Kidney capillary endothelial cell (primary cell): ENCODE measurements around the gene SUDS3.
A peak's percentile ranks its signal among the peaks of the same experiment; 100 is the strongest.

Experiments used
- DNase-seq: peaks from one replicate; pipeline ENCODE4 v3.0.0-alpha.2; 2018; ENCODE audit warnings: low spot score

Gene SUDS3

GRCh38 chr12:118357257-118358007, 18.9 kb upstream of the SUDS3 start:
- peak; percentile 85 for DNase-seq

DNA sequence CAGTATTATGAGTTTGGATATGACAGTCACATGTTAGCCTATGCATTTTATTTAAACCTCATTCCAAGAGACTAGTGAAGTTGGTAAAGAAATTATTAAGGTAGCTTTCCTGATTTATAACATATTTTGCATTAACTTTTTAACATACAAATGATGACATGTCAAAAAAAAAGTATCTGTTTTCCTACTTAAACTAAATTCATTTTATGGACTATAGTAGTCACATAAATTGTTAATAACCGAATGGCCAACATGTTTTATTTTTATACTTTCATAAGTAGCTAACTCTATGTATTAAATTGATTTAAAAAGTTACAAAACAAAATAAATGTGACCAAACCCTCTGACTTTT, 18.4 kb upstream of the SUDS3 start:
- DNase-seq: no peak

GRCh38 chr12:118358612-118359540, 17.5 kb upstream of the SUDS3 start:
- no peak for DNase-seq

DNA sequence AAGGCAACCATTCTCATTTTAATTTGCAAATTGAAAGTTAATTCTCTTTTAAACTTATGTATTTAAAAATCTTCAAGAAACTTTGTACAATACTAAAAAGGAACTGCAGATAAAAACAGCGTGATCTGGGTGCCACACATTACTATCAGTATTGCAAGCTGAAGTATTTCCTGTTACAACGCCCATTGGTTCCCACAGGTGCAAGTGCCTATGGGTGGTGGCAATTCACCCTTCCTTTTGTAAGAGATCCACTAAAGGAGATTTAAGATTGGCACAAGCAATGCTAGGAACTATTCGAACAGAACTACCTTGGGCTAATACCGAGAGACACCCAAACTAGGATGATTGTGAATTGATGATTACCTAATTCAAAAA, 16.8 kb upstream of the SUDS3 start:
- DNase-seq: no peak

DNA sequence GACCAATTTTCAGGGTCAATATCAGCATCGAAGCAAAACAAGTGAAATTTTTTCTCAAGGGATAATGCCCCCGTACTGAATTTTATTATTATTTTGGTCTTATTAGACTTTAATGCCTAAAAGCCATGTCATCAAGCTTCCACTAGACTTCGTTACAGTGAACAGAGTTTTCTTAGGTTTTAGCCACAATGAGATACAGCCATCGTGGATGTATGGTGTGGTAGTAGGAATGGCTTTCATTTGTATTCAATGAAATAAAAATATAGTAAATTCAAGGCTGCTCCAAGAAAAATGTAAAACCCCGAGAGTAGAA, 15.3 kb upstream of the SUDS3 start:
- no peak for DNase-seq

DNA sequence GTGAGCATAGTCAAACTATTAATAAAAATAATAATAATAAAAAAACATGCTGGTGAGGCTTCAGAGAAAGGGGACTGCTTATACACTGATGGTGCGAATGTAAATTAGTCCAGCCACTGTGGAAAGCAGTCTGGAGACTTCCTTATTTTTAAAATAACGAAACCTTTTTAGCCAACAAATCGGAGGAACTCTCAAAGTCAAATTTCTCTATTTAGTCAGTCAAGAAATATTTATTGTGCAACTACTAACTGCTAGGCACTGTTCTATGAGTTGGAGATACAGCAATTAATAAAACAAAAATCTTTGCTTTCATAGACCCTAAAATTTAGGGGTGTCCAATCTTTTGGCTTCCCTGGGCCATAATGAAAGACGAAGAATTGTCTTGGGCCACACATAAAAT, 14.5 kb upstream of the SUDS3 start:
- no peak for DNase-seq

GRCh38 chr12:118368821-118369220, 7.5 kb upstream of the SUDS3 start:
- DNase-seq: no peak

GRCh38 chr12:118370601-118371000, 5.8 kb upstream of the SUDS3 start:
- DNase-seq: no peak

GRCh38 chr12:118371321-118372282, 4.8 kb upstream of the SUDS3 start:
- DNase-seq: no peak

GRCh38 chr12:118372541-118373495, 3.5 kb upstream of the SUDS3 start, which contains the start of gene TAOK3:
Gene TAOK3 (minus strand): TSS chr12:118372907. CDS start chr12:118255567, 117,340 bp downstream.
- peak; percentile 96 for DNase-seq

DNA sequence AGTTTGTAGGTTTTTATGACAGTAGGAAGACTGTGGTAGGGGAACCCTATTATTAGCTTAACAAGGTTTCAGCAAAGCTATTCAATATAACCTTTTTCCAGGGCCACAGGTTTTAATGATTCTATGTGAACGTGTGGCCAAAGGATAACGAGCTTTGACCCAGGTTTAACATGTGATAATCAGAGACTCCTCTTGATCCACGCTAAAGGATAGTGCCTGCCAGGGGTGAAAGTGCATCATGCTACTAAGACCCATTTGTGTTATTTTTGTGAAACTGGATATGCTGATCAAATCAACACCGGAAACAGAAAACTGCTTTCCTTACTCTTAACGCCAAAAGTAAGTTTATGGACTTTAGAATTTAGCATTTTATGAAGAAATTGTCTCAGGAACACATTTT, 2.7 kb upstream of the SUDS3 start:
- no peak for DNase-seq

DNA sequence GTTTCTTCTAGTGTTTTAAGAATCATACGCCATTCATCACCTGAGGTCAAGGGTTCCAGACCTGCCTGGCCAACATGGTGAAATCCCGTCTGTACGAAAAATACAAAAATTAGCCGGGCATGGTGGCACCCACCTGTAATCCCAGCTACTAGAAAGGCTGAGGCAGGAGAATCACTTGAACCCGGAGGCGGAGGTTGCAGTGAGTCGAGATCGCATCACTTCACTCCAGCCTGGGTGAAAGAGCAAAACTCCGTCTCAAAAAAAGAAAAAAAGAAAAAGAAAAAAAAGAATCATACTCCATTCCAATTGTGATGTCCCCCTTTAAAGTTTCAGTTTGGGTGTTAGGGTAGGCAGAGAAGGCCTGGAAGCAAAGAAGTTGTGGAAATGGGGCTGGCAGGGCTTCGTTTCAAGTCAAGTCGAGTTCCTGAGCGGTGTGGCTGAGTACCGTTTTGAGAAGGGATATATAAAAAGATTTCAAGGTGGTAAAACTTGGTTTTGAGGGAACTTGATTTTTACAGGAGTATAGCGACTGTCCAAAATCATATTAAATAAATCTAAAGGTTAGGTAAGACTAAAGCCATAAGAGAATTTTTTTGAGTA, 2.1 kb upstream of the SUDS3 start:
- DNase-seq: no peak

DNA sequence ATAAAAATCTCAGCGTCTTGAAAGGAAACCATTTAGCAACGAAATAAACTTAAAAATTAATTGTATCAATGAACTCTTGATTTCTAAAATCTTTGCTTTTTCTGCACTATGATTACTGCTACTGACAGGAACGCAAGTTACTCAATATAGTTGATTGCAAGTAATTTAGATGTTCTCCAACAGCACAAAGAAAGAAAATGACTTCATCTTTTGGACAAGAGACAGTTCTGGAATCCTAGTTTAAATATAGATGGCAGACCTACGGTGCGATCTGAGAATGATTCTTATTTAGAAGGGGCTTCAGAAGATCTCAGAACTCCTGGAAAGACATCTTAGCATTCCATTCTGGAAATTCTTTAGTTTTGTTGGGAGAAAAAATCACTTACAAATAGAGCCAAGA, 1.4 kb upstream of the SUDS3 start:
- no peak for DNase-seq

- no peak for DNase-seq
Measured at GRCh38 chr12:118375348-118375747, 1.0 kb upstream of the SUDS3 start.

GRCh38 chr12:118377021-118377883, 897 bp downstream of the SUDS3 start:
- DNase-seq: no peak

DNA sequence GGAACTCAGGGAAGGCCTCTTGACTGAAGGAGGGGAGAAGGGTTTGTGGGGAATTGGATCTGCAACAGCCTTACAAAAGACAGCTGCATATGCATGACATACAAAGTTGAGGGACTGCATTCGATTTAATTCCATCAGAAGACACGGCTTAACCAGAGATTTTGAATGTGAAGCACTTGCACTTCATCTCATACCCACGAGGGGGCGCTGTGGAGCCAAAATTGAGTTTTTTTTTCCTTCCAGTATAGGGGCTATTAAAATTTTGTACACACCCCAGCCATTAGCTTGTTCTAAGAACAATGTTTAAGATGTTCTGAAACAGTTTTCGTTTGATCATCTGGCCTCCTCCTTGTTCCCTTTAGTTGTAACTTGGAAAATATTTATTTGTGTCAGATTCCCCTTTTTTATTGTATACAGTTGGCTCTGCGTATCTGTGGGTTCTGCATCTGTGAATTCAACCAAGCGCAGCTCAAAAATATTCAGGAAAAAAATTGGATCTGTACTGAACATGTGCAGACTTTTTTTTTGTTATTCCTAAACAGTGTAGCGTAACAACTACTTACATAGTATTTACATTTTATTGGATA, 1.6 kb downstream of the SUDS3 start:
- DNase-seq: peak; percentile 46

DNA sequence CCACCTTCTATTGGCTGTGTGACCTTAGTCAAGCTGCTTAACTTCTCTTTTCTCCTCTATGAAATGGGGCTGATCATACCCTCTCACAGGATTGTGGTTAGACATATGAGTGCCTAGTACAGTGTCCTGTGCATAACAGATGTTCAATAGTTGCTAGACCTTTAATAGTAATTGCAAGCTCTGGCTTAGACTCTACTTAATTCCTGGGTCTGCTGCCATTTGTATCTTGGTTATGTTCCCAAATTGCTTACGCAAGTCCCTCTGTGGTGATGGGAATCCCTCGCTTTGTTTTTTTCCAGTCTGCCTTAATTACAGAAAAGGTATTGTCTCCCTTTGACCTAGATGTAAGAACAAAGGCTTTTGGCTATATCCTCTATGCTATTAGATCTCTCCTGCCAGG, 15.1 kb downstream of the SUDS3 start:
- DNase-seq: no peak

DNA sequence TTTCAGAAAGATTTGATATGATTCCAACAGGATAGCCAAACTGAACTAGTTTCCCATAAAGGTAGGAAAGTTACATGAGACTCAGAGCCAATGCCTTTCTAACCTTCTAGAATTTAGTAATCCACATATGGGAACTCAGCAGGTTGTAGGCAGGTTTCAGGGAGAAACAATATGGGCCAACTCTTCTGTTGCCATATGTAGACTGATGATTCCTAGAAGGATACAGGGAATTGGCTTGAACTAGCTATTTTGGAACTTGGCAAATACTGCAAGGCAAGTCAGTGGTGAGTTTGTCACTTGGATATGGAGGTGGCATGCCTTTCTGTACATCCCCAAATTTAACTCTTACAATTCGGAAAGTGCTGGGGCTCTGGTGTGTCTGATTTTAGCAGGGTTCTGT, 15.5 kb downstream of the SUDS3 start:
- no peak for DNase-seq

DNA sequence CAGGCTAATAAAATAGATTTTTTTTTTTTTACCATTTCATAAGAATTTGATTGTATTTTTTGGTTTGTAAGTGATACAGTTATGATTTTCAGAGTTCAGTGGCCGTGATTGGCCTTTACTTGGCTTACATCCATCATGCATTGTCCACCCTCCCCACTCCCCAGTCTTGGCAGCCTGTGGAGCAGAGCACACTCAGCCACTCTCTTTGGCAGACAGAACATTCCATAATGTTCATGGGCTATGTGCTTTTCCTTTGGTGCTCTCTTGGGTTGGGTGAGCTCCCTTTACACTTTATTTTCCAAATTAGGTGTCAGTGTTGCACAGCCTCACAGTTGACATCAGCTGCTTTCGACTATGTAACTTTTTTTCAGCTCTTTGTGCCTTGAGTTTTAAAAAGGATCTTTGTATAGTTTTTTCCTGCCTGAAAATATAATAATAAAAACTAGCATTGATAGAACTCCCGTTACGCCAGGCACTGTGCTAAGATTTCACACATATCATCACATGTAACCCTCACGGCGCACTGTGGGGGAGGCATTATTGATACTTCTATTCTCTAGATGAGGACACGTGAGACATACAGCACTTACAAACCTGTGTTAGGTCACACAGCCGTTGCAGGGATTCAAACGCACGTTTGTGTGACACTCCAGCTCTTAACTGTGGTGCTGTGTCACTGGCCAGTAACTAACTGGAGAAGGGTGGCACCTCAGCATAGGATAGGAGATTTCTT, 21.5 kb downstream of the SUDS3 start:
- DNase-seq: no peak
